Measurements from ENCODE around the gene SHLD1. TPM values are rescaled to one million over a fixed set of nuclear protein-coding genes. Genes with fewer than 3 reads are reported as not detected.
"Not testable (repeated sequence)": the region's sequence is repeated elsewhere in the genome, so short reads cannot be mapped to it uniquely, and the experiment has no call there.

SHLD1 gene
- total and polyA plus RNA-seq, 2 donors (not counting 3 experiments of a cell fraction or from before 2014, with no cell fraction given), result 4.7 to 6.3 TPM

DNA sequence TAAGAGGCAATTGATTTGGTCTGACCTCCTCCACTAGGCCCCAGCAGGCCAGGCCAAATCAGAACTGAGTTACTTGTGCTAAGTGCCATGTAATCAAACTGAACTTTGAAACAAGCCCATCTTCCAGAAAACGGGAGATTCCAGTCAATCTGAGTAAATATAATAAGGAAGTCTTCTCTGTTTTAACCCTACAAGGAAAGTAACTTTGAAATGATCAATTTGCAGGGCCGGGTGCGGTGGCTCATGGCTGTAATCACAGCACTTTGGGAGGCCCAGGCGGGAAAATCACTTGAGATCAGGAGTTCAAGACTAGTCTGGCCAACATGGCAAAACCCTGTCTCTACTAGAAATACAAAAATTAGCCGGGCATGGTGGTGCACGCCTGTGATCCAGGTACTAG lies 2.0 kb upstream of the SHLD1 start:
- FAIRE-seq (no peak), DNase-seq (ENCODE audit: low read depth, low spot score) (no peak)
- Histone ChIP-seq H3K9ac (replicated peaks; ENCODE audit: extremely low read depth, insufficient read depth, low read length) (no peak overlapping the region), H3K9me3 (replicated peaks; ENCODE audit: control insufficient read depth, insufficient read depth, low read length) (no peaks in the 10 kb centered on the region), H3K4me1 (ENCODE audit: control insufficient read depth, extremely low read depth, insufficient read depth, low read length) (no peaks in the 10 kb centered on the region), H3K36me3 (ENCODE audit: control insufficient read depth in 2 of 2, extremely low read depth in 1 of 2, insufficient read depth in 2 of 2, low read length in 2 of 2) (no peaks in the 10 kb centered on the region), H3K4me2 (ENCODE audit: insufficient read depth, low read length) (no peak overlapping the region), H3K27ac (ENCODE audit: insufficient read depth, low read depth, low read length) (no peak overlapping the region), H2AFZ (ENCODE audit: low read depth, low read length) (no peak overlapping the region), H3K79me2 (ENCODE audit: control insufficient read depth, insufficient read depth, low read length) (no peaks in the 10 kb centered on the region), H3K4me3 (replicated peaks in 1 of 3; ENCODE audit: insufficient read depth in 1 of 3, low read depth in 1 of 3, low read length in 3 of 3) (no peak overlapping the region), H4K20me1 (replicated peaks; ENCODE audit: control insufficient read depth, extremely low read depth, insufficient read depth, low read length) (no peaks in the 10 kb centered on the region), H3K27me3 (ENCODE audit: control insufficient read depth in 2 of 2, insufficient read depth in 2 of 2, low read length in 2 of 2) (no peaks in the 10 kb centered on the region), H3K9me1 (replicated peaks; ENCODE audit: control insufficient read depth, extremely low read depth, insufficient read depth, low read length) (no peaks in the 10 kb centered on the region)
- intact Hi-C loops (cut with micrococcal nuclease) (no loop called here), dilution Hi-C loops (cut with MboI; ENCODE audit: extremely low pct_ligation_motif_present, low sequenced_read_pairs) (no loop called here)
- ChIA-PET CTCF (interaction anchor here (1.0 kb wide), 1 partner anchor 19 kb away, joined by 3 read pairs; no protein-coding TSS in a partner anchor), POLR2A (no interaction called here)
- TF ChIP-seq, protein P1, sequence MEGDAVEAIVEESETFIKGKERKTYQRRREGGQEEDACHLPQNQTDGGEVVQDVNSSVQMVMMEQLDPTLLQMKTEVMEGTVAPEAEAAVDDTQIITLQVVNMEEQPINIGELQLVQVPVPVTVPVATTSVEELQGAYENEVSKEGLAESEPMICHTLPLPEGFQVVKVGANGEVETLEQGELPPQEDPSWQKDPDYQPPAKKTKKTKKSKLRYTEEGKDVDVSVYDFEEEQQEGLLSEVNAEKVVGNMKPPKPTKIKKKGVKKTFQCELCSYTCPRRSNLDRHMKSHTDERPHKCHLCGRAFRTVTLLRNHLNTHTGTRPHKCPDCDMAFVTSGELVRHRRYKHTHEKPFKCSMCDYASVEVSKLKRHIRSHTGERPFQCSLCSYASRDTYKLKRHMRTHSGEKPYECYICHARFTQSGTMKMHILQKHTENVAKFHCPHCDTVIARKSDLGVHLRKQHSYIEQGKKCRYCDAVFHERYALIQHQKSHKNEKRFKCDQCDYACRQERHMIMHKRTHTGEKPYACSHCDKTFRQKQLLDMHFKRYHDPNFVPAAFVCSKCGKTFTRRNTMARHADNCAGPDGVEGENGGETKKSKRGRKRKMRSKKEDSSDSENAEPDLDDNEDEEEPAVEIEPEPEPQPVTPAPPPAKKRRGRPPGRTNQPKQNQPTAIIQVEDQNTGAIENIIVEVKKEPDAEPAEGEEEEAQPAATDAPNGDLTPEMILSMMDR (IDR thresholded peaks at IDR 0.05; ENCODE audit: extremely low read depth in 1 of 2, insufficient read depth in 1 of 2, low read depth in 1 of 2, low read length in 2 of 2), result no peak
- TF ChIP-seq POLR2A (IDR thresholded peaks at IDR 0.05; ENCODE audit: low read depth, low read length) (no peak), EZH2 (IDR thresholded peaks at IDR 0.05; ENCODE audit: borderline replicate concordance, low read depth, low read length, severe bottlenecking) (no peak), POLR2AphosphoS5 (IDR thresholded peaks at IDR 0.05; ENCODE audit: insufficient read depth, low read depth, low read length) (no peak), GATA2 (IDR thresholded peaks at IDR 0.05; ENCODE audit: insufficient read depth, insufficient read length, low read depth, low read length) (no peak), JUN (IDR thresholded peaks at IDR 0.05; ENCODE audit: borderline replicate concordance, insufficient read depth, insufficient read length, low read depth) (no peak), FOS (IDR thresholded peaks at IDR 0.05; ENCODE audit: borderline replicate concordance, insufficient read depth, low read length) (no peak), MYC (IDR thresholded peaks at IDR 0.05; ENCODE audit: low read depth, low read length) (no peak)
- TF ChIP-seq, protein P2, sequence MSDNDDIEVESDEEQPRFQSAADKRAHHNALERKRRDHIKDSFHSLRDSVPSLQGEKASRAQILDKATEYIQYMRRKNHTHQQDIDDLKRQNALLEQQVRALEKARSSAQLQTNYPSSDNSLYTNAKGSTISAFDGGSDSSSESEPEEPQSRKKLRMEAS (IDR thresholded peaks at IDR 0.05; ENCODE audit: insufficient read depth, insufficient read length), result no peak
- BruUV-seq (replicated peaks), result no TSS peak

DNA sequence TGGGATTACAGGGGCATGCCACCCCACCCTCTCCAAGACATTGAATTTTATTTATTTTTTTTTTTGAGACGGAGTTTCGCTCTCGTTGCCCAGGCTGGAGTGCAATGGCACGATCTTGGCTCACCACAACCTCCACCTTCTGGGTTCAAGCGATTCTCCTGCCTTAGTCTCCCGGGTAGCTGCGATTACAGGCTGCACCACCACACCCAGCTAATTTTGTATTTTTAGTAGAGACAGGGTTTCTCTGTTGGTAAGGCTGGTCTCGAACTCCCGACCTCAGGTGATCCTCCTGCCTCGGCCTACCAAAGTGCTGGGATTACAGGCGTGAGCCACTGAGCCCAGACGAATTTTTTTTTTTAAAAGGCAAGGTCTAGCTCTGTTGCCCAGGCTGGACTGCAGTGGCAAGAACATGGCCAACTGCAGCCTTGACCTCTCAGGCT lies 669 bp upstream of the SHLD1 start:
- H3K79me2 ChIP-seq (ENCODE audit: control insufficient read depth, insufficient read depth, low read length); FAIRE-seq; intact Hi-C loops (cut with micrococcal nuclease); H3K4me2 ChIP-seq (ENCODE audit: insufficient read depth, low read length); H3K36me3 ChIP-seq (ENCODE audit: control insufficient read depth in 2 of 2, extremely low read depth in 1 of 2, insufficient read depth in 2 of 2, low read length in 2 of 2); DNase-seq (ENCODE audit: low read depth, low spot score); H3K27me3 ChIP-seq (ENCODE audit: control insufficient read depth in 2 of 2, insufficient read depth in 2 of 2, low read length in 2 of 2); CTCF ChIA-PET; dilution Hi-C loops (cut with MboI; ENCODE audit: extremely low pct_ligation_motif_present, low sequenced_read_pairs); H3K4me3 ChIP-seq (replicated peaks in 1 of 3; ENCODE audit: insufficient read depth in 1 of 3, low read depth in 1 of 3, low read length in 3 of 3); H3K4me1 ChIP-seq (ENCODE audit: control insufficient read depth, extremely low read depth, insufficient read depth, low read length); H4K20me1 ChIP-seq (replicated peaks; ENCODE audit: control insufficient read depth, extremely low read depth, insufficient read depth, low read length); H3K9ac ChIP-seq (replicated peaks; ENCODE audit: extremely low read depth, insufficient read depth, low read length); H3K9me1 ChIP-seq (replicated peaks; ENCODE audit: control insufficient read depth, extremely low read depth, insufficient read depth, low read length); BruUV-seq (replicated peaks); H3K9me3 ChIP-seq (replicated peaks; ENCODE audit: control insufficient read depth, insufficient read depth, low read length): not testable (repeated sequence)
- Histone ChIP-seq H3K27ac (ENCODE audit: insufficient read depth, low read depth, low read length) (peak overlapping the region; percentile 57), H2AFZ (ENCODE audit: low read depth, low read length) (peak overlapping the region; percentile 68)
- POLR2A ChIA-PET, result interaction anchor here (0.8 kb wide), 1 partner anchor 237 kb away, joined by 5 read pairs; no protein-coding TSS in a partner anchor
